Upper lobe of left lung (tissue), 6 donors: ENCODE data around the gene DNER. TPM values are rescaled to one million over a fixed set of nuclear protein-coding genes. Genes with fewer than 3 reads are reported as not detected.
A peak's percentile ranks its signal among the peaks of the same experiment; 100 is the strongest.

Source experiments
- ATAC-seq, 2 donors: fragments of 200-7000 bp; cut with Tn5 transposase; one replicate each; pipeline ENCODE4 v1.9.1; 2022; ENCODE audit warnings: mild to moderate bottlenecking in 2 of 2, moderate library complexity in 2 of 2; ENCODE audit not compliant: low FRiP score in 2 of 2
- DNase-seq, 2 donors: peaks; one replicate each; pipeline ENCODE4 v3.0.0-alpha.2; 2019 to 2020
- H3K27ac ChIP-seq, 4 donors: fragments of 200-600 bp; sonication (generic); one replicate each; pipeline ENCODE4 v1.5.1; 2016 to 2019
- H3K27me3 ChIP-seq, 4 donors: fragments of 200-600 bp; sonication (generic); one replicate each; pipeline ENCODE4 v1.5.1; 2017 to 2019
- H3K36me3 ChIP-seq, 4 donors: fragments of 200-600 bp; sonication (generic); one replicate each; pipeline ENCODE4 v1.5.1; 2016 to 2019
- H3K4me1 ChIP-seq, 4 donors: fragments of 200-600 bp; sonication (generic); one replicate each; pipeline ENCODE4 v1.5.1; 2018 to 2019
- H3K4me3 ChIP-seq, 4 donors: fragments of 200-600 bp; sonication (generic); one replicate each; pipeline ENCODE4 v1.5.1; 2017 to 2019; ENCODE audit warnings: mild to moderate bottlenecking in 2 of 4, moderate library complexity in 1 of 4
- H3K9me3 ChIP-seq, 4 donors: fragments of 200-600 bp; sonication (generic); one replicate each; pipeline ENCODE4 v1.5.1; 2018 to 2019
- EP300 ChIP-seq, 4 donors: sonication (generic); formaldehyde crosslinking; IDR thresholded peaks; one replicate each; pipeline ENCODE4 v1.5.1; 2017; ENCODE audit warnings: antibody characterized with exemption in 4 of 4, control low read depth in 2 of 4
- POLR2A ChIP-seq, 4 donors: fragments of 450-650 bp; IDR thresholded peaks; one replicate each; pipeline ENCODE4 v1.5.1; 2016 to 2017; ENCODE audit warnings: antibody characterized with exemption in 4 of 4, mild to moderate bottlenecking in 2 of 4
- POLR2AphosphoS5 ChIP-seq, 2 donors: sonication (generic); formaldehyde crosslinking; IDR thresholded peaks; one replicate each; pipeline ENCODE4 v1.5.1; 2017; ENCODE audit warnings: antibody characterized with exemption in 2 of 2
- WGBS, 2 donors: methylation state at CpG; one replicate each; pipeline ENCODE4 v1.1.5; 2017 to 2018; 5-methylcytosine and 5-hydroxymethylcytosine counted together
- total RNA-seq, 6 donors: library from RNA; depleted of rRNA in 4 of 6; stranded (reverse); fragments of >200 nt in 4 of 6; gene quantifications; one replicate each; pipeline versions ENCODE4 v1.1.0 to v1.2.1, GENCODE V29; 2016 to 2021
- TF ChIP-seq, protein P1 (sequence below), 6 experiments: fragments of 450-650 bp in 4 of 6; fragments of 200-600 bp in 2 of 6; sonication (generic) in 2 of 6; IDR thresholded peaks; one replicate each; pipeline ENCODE4 v1.5.1; 2016 to 2019; ENCODE audit warnings: antibody characterized with exemption in 6 of 6
- donor health status: DM: no; HTN: no; CAD: no; lungs with moderate emphysema.
- donor health status: DM: no; HTN: yes; CAD: no; lungs with severe emphysema.

The DNER gene
- total RNA-seq, 6 donors from 2014 or later = 0.31 to 2.1 (median 0.98) TPM

DNA sequence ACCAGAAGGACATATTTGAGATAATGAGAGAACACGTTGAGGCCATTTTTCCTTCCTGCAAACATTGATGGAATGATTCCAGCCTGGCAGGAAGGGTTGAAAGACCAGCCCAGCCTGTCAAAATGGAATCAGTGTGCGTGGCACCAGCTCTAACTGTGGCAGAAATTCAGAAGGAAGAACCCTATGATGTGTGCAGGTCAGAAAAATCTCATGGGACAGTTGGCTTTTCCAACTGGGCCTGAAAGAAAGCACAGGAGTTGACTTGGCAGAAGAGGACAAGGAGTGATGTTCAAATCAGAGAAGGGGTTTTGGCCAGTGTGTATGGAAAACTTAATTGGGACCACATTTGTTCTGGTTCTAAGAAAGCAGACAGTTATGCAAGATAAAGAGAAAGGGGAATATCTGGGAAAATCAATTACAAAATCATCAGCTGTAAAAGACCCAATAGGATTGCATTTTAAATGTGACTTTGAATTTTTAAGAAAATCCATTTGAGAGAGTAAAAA is 250.5 kb downstream of the DNER start:
- TF ChIP-seq, protein P1, sequence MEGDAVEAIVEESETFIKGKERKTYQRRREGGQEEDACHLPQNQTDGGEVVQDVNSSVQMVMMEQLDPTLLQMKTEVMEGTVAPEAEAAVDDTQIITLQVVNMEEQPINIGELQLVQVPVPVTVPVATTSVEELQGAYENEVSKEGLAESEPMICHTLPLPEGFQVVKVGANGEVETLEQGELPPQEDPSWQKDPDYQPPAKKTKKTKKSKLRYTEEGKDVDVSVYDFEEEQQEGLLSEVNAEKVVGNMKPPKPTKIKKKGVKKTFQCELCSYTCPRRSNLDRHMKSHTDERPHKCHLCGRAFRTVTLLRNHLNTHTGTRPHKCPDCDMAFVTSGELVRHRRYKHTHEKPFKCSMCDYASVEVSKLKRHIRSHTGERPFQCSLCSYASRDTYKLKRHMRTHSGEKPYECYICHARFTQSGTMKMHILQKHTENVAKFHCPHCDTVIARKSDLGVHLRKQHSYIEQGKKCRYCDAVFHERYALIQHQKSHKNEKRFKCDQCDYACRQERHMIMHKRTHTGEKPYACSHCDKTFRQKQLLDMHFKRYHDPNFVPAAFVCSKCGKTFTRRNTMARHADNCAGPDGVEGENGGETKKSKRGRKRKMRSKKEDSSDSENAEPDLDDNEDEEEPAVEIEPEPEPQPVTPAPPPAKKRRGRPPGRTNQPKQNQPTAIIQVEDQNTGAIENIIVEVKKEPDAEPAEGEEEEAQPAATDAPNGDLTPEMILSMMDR (IDR thresholded peaks at IDR 0.05) = no peak
- TF ChIP-seq EP300 (IDR thresholded peaks at IDR 0.05) (no peak), POLR2AphosphoS5 (IDR thresholded peaks at IDR 0.05) (no peak)
- 61 to 73% methylated on average over 2 of the region's 2 CpGs for WGBS, 2 donors

DNA sequence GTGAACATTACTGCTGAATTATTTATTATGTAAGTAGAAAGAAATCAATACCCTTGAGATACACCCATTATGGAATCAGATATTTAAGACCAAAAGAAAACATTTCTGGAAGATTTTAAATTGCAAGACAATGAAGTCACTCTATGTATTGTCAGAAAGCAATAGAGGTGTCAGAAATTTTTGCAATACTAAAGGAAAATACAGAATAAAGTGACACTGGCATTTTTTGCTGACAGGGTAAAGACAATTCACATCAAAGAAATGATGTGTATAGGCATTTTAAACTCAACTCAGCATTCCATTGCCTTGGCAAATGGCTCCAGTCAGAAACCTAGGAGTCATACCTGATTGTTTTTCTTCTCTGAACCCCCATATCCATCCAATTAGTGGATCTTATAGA is 252.2 kb downstream of the DNER start:
- no peak for DNase-seq
- Histone ChIP-seq H3K27me3 (no peaks in the 10 kb centered on the region), H3K36me3 (no peaks in the 10 kb centered on the region), H3K9me3 (no peaks in the 10 kb centered on the region), H3K4me1 (no peaks in the 10 kb centered on the region), H3K4me3 (no peak overlapping the region), H3K27ac (no peak overlapping the region)
- TF ChIP-seq POLR2A (IDR thresholded peaks at IDR 0.05) (no peak), POLR2AphosphoS5 (IDR thresholded peaks at IDR 0.05) (no peak), EP300 (IDR thresholded peaks at IDR 0.05) (no peak)
- TF ChIP-seq, protein P1 (IDR thresholded peaks at IDR 0.05) = no peak
- no peak for ATAC-seq

More for the DNA sequence above, 250.5 kb downstream of the DNER start:
- H3K4me3 ChIP-seq = no peak overlapping the region
- H3K36me3 ChIP-seq = no peaks in the 10 kb centered on the region
- H3K4me1 ChIP-seq = no peaks in the 10 kb centered on the region
- no peaks in the 10 kb centered on the region for H3K27me3 ChIP-seq
- DNase-seq (no peak), ATAC-seq (peak in 1 of 2 donors; percentile 51)
- H3K9me3 ChIP-seq = no peaks in the 10 kb centered on the region
- H3K27ac ChIP-seq = no peak overlapping the region

DNA sequence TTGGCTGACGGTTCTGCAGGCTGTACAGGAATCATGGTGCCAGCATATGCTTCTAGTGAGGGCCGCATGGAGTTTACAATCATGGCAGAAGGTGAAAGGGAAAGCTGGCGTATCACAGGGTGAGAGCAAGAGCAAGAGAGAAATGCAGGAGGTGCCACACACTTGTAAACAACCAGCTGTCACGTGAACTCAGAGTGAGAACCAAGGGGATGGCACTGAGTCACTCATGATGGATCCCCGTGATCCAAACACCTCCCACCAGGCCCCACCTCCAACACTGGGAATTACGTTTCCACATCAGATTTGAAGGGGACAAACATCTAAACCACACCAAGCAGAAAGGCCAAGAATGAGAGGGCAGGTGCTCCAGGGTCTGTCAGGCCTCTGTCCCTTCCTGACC is 258.3 kb downstream of the DNER start:
- 91 to 93% methylated on average over 6 of the region's 6 CpGs for WGBS, 2 donors
- no peak for ATAC-seq
- Histone ChIP-seq H3K9me3 (no peaks in the 10 kb centered on the region), H3K36me3 (no peaks in the 10 kb centered on the region), H3K27ac (no peak overlapping the region), H3K4me1 (no peaks in the 10 kb centered on the region), H3K4me3 (no peak overlapping the region), H3K27me3 (no peaks in the 10 kb centered on the region)
- no peak for DNase-seq
- TF ChIP-seq EP300 (IDR thresholded peaks at IDR 0.05) (no peak), POLR2AphosphoS5 (IDR thresholded peaks at IDR 0.05) (no peak), POLR2A (IDR thresholded peaks at IDR 0.05) (no peak)
- TF ChIP-seq, protein P1 (IDR thresholded peaks at IDR 0.05) = no peak

DNA sequence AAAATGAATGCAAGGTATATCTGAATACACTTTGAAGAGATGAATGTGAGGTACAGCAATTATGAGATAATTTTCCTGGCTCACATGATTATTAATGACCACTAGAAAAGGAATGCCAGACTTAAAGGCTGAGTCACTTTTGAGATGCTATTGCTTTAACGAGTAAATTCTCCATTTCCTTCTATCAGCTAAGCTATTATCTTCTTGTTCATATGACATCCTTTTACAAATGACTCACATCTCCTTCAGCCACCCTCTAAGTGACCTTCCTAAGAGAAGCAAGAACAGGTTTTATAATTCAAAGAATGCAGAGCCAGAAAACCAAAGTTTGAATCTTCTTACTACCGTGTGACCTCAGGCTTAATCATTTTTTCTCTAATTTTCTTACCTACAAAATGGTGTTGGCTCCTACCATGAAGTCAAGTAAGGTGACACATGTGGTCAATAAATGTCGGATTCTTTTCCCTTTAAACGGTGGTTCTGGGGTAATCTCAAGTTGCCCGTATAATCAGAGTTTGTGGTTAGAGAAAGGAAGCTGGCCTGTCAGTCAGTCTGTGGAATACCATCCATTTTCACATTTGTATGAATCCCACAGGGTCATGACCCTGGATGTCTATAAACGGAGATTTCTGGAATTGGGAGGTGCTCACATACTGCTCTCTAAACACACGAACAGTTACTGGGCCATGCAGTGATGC is 259.3 kb downstream of the DNER start:
- H3K36me3 ChIP-seq = no peaks in the 10 kb centered on the region
- no peak overlapping the region for H3K4me3 ChIP-seq
- H3K4me1 ChIP-seq = no peaks in the 10 kb centered on the region
- H3K27me3 ChIP-seq = no peaks in the 10 kb centered on the region
- ATAC-seq (peak in 1 of 2 donors; percentile 71), DNase-seq (no peak)
- 60 to 67% methylated on average over 7 of the region's 7 CpGs for WGBS, 2 donors
- TF ChIP-seq POLR2AphosphoS5 (IDR thresholded peaks at IDR 0.05) = no peak
- no peak for TF ChIP-seq EP300 (IDR thresholded peaks at IDR 0.05)
- no peak for TF ChIP-seq POLR2A (IDR thresholded peaks at IDR 0.05)
- TF ChIP-seq, protein P1 (IDR thresholded peaks at IDR 0.05) = no peak
- no peaks in the 10 kb centered on the region for H3K9me3 ChIP-seq
- no peak overlapping the region for H3K27ac ChIP-seq

DNA sequence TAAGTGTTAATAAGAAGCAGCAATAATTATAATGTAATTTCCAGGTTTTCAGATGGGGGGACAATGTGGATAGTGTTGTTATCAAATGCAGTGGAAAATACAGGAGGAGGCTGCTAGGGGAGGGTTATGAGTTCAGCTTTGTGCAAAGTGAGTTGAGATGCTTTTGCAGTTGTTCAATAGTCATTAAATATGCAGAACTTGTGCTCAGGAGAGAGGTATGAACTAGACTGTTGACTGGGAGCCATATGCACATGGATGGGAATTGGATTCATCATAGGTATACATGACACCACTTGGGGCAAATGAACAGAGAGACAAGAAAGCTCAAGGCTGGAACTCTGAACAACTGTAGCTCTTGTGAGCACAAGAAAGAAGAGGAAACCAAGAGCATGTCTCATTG is 261.1 kb downstream of the DNER start:
- no peak overlapping the region for H3K4me3 ChIP-seq
- H3K36me3 ChIP-seq = no peaks in the 10 kb centered on the region
- no peak for ATAC-seq
- DNase-seq = no peak
- no peaks in the 10 kb centered on the region for H3K9me3 ChIP-seq
- H3K27ac ChIP-seq = no peak overlapping the region
- no peaks in the 10 kb centered on the region for H3K4me1 ChIP-seq
- TF ChIP-seq EP300 (IDR thresholded peaks at IDR 0.05) = no peak
- TF ChIP-seq POLR2AphosphoS5 (IDR thresholded peaks at IDR 0.05) = no peak
- TF ChIP-seq, protein P1 (IDR thresholded peaks at IDR 0.05) = no peak
- TF ChIP-seq POLR2A (IDR thresholded peaks at IDR 0.05) = no peak
- no peaks in the 10 kb centered on the region for H3K27me3 ChIP-seq
